ENCODE measurements around the gene GPS1.

Gene GPS1

GRCh38 chr17:82045936-82046484 lies 5.7 kb upstream of the GPS1 start:
- no peak for DNase-seq (ENCODE audit: low spot score)

- no peak for DNase-seq (ENCODE audit: low spot score)
Observed at GRCh38 chr17:82046903-82047302, 4.8 kb upstream of the GPS1 start.

GRCh38 chr17:82047379-82047778 lies 4.3 kb upstream of the GPS1 start:
- DNase-seq (ENCODE audit: low spot score): no peak

GRCh38 chr17:82047914-82048570 lies 3.7 kb upstream of the GPS1 start:
- no peak for DNase-seq (ENCODE audit: low spot score)

- DNase-seq (ENCODE audit: low spot score): no peak
Observed at GRCh38 chr17:82048571-82048971, 3.1 kb upstream of the GPS1 start.

- no peak for DNase-seq (ENCODE audit: low spot score)
Observed at GRCh38 chr17:82049106-82049505, 2.6 kb upstream of the GPS1 start.

- DNase-seq (ENCODE audit: low spot score): no peak
Observed at GRCh38 chr17:82049521-82049971, 2.2 kb upstream of the GPS1 start.

GRCh38 chr17:82050152-82050760 lies 1.4 kb upstream of the GPS1 start:
- no peak for DNase-seq (ENCODE audit: low spot score)

GRCh38 chr17:82050761-82051641 lies 697 bp upstream of the GPS1 start:
- DNase-seq (ENCODE audit: low spot score): peak; percentile 59

- DNase-seq (ENCODE audit: low spot score): peak; percentile 30
Observed at GRCh38 chr17:82052638-82053059, 951 bp downstream of the GPS1 start.

- no peak for DNase-seq (ENCODE audit: low spot score)
Observed at GRCh38 chr17:82053130-82053529, 1.4 kb downstream of the GPS1 start.

- DNase-seq (ENCODE audit: low spot score): no peak
Observed at GRCh38 chr17:82053556-82054263, 2.0 kb downstream of the GPS1 start.

- no peak for DNase-seq (ENCODE audit: low spot score)
Observed at GRCh38 chr17:82054351-82055022, 2.8 kb downstream of the GPS1 start.

- no peak for DNase-seq (ENCODE audit: low spot score)
Observed at GRCh38 chr17:82055023-82055964, 3.6 kb downstream of the GPS1 start.

- no peak for DNase-seq (ENCODE audit: low spot score)
Observed at GRCh38 chr17:82055965-82056728, 4.4 kb downstream of the GPS1 start.

- DNase-seq (ENCODE audit: low spot score): no peak
Observed at GRCh38 chr17:82056729-82057621, 5.3 kb downstream of the GPS1 start.

- DNase-seq (ENCODE audit: low spot score): no peak
Observed at GRCh38 chr17:82058230-82058854, 6.6 kb downstream of the GPS1 start.

GRCh38 chr17:82058855-82059249 lies 7.2 kb downstream of the GPS1 start:
- DNase-seq (ENCODE audit: low spot score): no peak

All from AG20443 (cell line).